Fibroblast of lung (primary cell): Measurements from ENCODE around the gene ANKS1A. TPM values are rescaled to one million over a fixed set of nuclear protein-coding genes. Genes with fewer than 3 reads are reported as not detected.

Source experiments
- DNase-seq, 2 donors: peaks; one replicate each; pipeline versions ENCODE4 v3.0.0 to v3.0.0-alpha.2; 2010; ENCODE audit warnings: low read depth in 2 of 2
- H2AFZ ChIP-seq: 2 replicates; pipeline ENCODE4 v1.5.1; 2012; ENCODE audit warnings: low read length, control low read depth, inconsistent platforms
- H3K27ac ChIP-seq: 2 replicates; pipeline ENCODE4 v1.5.1; 2011; ENCODE audit warnings: low read length, control low read depth; ENCODE audit not compliant: insufficient read depth
- H3K27me3 ChIP-seq: 2 replicates; pipeline ENCODE4 v1.5.1; 2011; ENCODE audit warnings: mild to moderate bottlenecking, low read length; ENCODE audit not compliant: control insufficient read depth, insufficient read depth
- H3K36me3 ChIP-seq: 2 replicates; pipeline ENCODE4 v1.5.1; 2011; ENCODE audit warnings: low read length; ENCODE audit not compliant: control insufficient read depth, insufficient read depth
- H3K4me1 ChIP-seq: 2 replicates; pipeline ENCODE4 v1.5.1; 2011; ENCODE audit warnings: low read length; ENCODE audit not compliant: control insufficient read depth, insufficient read depth; ENCODE audit errors: extremely low read depth
- H3K4me2 ChIP-seq: 2 replicates; pipeline ENCODE4 v1.5.1; 2011; ENCODE audit warnings: low read length, control low read depth; ENCODE audit not compliant: insufficient read depth; ENCODE audit errors: extremely low read depth
- H3K4me3 ChIP-seq, 4 experiments: fragments of 200-600 bp in 1 of 4; sonication (generic) in 1 of 4; replicated peaks in 1 of 4; 2 replicates each; pipeline ENCODE4 v1.5.1; 2011 to 2016; ENCODE audit warnings: low read length in 4 of 4, low read depth in 3 of 4, mild to moderate bottlenecking in 3 of 4, control low read depth in 2 of 4, inconsistent platforms in 1 of 4, mixed read lengths in 1 of 4; ENCODE audit not compliant: insufficient read depth in 1 of 4; ENCODE audit errors: control extremely low read depth in 1 of 4
- H3K79me2 ChIP-seq: 2 replicates; pipeline ENCODE4 v1.5.1; 2012; ENCODE audit warnings: mild to moderate bottlenecking, low read length, inconsistent platforms; ENCODE audit not compliant: control insufficient read depth, insufficient read depth
- H3K9ac ChIP-seq: 2 replicates; pipeline ENCODE4 v1.5.1; 2011; ENCODE audit warnings: mild to moderate bottlenecking, low read length, control low read depth; ENCODE audit not compliant: insufficient read depth
- H3K9me3 ChIP-seq: 2 replicates; pipeline ENCODE4 v1.5.1; 2012; ENCODE audit warnings: low read depth, low read length; ENCODE audit not compliant: control insufficient read depth, insufficient read depth
- H4K20me1 ChIP-seq: 2 replicates; pipeline ENCODE4 v1.5.1; 2011; ENCODE audit warnings: low read length; ENCODE audit not compliant: control insufficient read depth, insufficient read depth; ENCODE audit errors: extremely low read depth
- CTCF ChIP-seq, 2 donors: IDR thresholded peaks in 1 of 2; conservative IDR thresholded peaks in 1 of 2; 1 replicate in 1 of 2; 2 replicates in 1 of 2; pipeline ENCODE4 v1.5.1; 2011 to 2012; ENCODE audit warnings: low read length in 2 of 2, control low read depth in 1 of 2, inconsistent platforms in 1 of 2, low read depth in 1 of 2, mild to moderate bottlenecking in 1 of 2
- EZH2 ChIP-seq: IDR thresholded peaks from 2 replicates; pipeline ENCODE4 v1.5.1; 2012; ENCODE audit warnings: low read length, control low read depth, mild to moderate bottlenecking; ENCODE audit errors: missing control alignments
- polyA plus RNA-seq, 2 donors: library from polyadenylated mRNA; depleted of rRNA in 1 of 2; stranded (reverse) in 1 of 2; unstranded in 1 of 2; fragments of >200 nt; gene quantifications; 2 replicates each; pipeline ENCODE4 v1.2.1, GENCODE V29; 2011 to 2012; ENCODE audit warnings: missing spikeins in 1 of 2
- total RNA-seq: library from RNA; depleted of rRNA; stranded (reverse); fragments of >200 nt; gene quantifications from 2 replicates; pipeline ENCODE4 v1.2.1, GENCODE V29; 2014

ANKS1A gene
- total and polyA plus RNA-seq, 2 donors (not counting 1 experiment from before 2014, with no cell fraction given), result 3.6 to 7.8 TPM

GRCh38 chr6:34955442-34955841, 66.4 kb downstream of the ANKS1A start:
- H3K9me3 ChIP-seq, result no peaks in the 10 kb centered on the region

GRCh38 chr6:34957231-34957783, 68.3 kb downstream of the ANKS1A start:
- Histone ChIP-seq H3K36me3 (no peaks in the 10 kb centered on the region), H3K27ac (no peak overlapping the region), H3K79me2 (no peaks in the 10 kb centered on the region), H3K4me1 (peaks cover 3% of the 10 kb centered on the region), H3K4me2 (no peak overlapping the region), H3K9ac (no peak overlapping the region), H3K27me3 (no peaks in the 10 kb centered on the region), H4K20me1 (no peaks in the 10 kb centered on the region), H2AFZ (no peak overlapping the region), H3K9me3 (no peaks in the 10 kb centered on the region), H3K4me3 (no peak overlapping the region)
- TF ChIP-seq CTCF (conservative IDR thresholded peaks at IDR 0.05 in 1 of 2, IDR thresholded peaks at IDR 0.05 in 1 of 2; ENCODE audit: low read depth in 1 of 2, low read length in 2 of 2) (no peak), EZH2 (no peak)
- no peak for DNase-seq

More at GRCh38 chr6:34955442-34955841, 66.4 kb downstream of the ANKS1A start:
- Histone ChIP-seq H3K4me3 (no peak overlapping the region), H3K4me2 (no peak overlapping the region), H2AFZ (no peak overlapping the region), H3K9ac (no peak overlapping the region), H3K27me3 (no peaks in the 10 kb centered on the region), H3K4me1 (peaks cover 3% of the 10 kb centered on the region), H3K36me3 (no peaks in the 10 kb centered on the region), H4K20me1 (no peaks in the 10 kb centered on the region), H3K27ac (no peak overlapping the region), H3K79me2 (no peaks in the 10 kb centered on the region)
- TF ChIP-seq EZH2, result no peak
- TF ChIP-seq CTCF (conservative IDR thresholded peaks at IDR 0.05 in 1 of 2, IDR thresholded peaks at IDR 0.05 in 1 of 2; ENCODE audit: low read depth in 1 of 2, low read length in 2 of 2), result no peak
- no peak for DNase-seq

GRCh38 chr6:34958734-34959133, 69.7 kb downstream of the ANKS1A start:
- no peaks in the 10 kb centered on the region for H3K27me3 ChIP-seq
- no peak overlapping the region for H3K4me3 ChIP-seq
- H3K4me2 ChIP-seq, result no peak overlapping the region
- no peak overlapping the region for H3K27ac ChIP-seq
- no peak for TF ChIP-seq CTCF (conservative IDR thresholded peaks at IDR 0.05 in 1 of 2, IDR thresholded peaks at IDR 0.05 in 1 of 2; ENCODE audit: low read depth in 1 of 2, low read length in 2 of 2)
- no peak for TF ChIP-seq EZH2
- no peak overlapping the region for H2AFZ ChIP-seq
- H4K20me1 ChIP-seq, result no peaks in the 10 kb centered on the region
- H3K4me1 ChIP-seq, result peaks cover 3% of the 10 kb centered on the region
- H3K79me2 ChIP-seq, result no peaks in the 10 kb centered on the region
- no peaks in the 10 kb centered on the region for H3K36me3 ChIP-seq
- DNase-seq, result no peak
- no peaks in the 10 kb centered on the region for H3K9me3 ChIP-seq
- no peak overlapping the region for H3K9ac ChIP-seq
